Coronary artery (tissue), 2 donors: ENCODE measurements around the gene BRPF1.
A peak's percentile ranks its signal among the peaks of the same experiment; 100 is the strongest.

Experiments used
- DNase-seq: peaks from one replicate; pipeline ENCODE4 v3.0.0-alpha.2; 2017; ENCODE audit warnings: low spot score
- H3K27ac ChIP-seq, 2 donors: fragments of 200-600 bp; sonication (generic); one replicate each; pipeline ENCODE4 v1.5.1; 2016 to 2019
- H3K4me3 ChIP-seq: fragments of 200-600 bp; sonication (generic); 2 replicates; pipeline ENCODE4 v1.5.1; 2016; ENCODE audit warnings: mild to moderate bottlenecking, moderate library complexity
- TF ChIP-seq, protein P1 (sequence below): fragments of 200-600 bp; sonication (generic); IDR thresholded peaks from one replicate; pipeline ENCODE4 v1.5.1; 2019; ENCODE audit warnings: antibody characterized with exemption

Gene BRPF1

DNA sequence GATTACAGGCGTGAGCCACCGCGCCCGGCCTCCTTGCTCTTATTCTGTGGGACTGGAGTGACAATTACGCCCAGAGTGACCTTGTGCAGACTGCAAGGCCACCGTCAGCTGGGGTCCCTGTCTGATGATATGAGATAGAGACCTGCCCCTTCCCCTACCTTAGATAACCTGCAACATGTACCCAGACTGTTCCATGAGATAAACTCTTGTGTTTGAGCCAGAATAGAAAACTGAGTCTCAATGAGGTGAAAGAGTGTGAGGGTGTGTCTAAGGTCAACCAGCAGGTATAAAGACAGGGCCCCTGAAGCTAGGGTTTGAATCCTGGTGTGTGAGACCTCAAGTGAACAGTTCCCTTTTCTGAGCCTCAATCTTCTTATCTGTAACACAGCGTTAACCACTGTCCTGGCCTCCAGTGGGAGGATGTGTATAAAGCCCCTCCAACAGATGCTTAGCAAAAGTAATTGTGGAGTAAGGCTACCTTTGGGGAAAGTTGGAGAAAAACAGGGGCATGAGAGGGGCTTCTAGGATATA lies 54.7 kb downstream of the BRPF1 start:
- H3K27ac ChIP-seq, result no peak overlapping the region
- DNase-seq, result no peak
- no peak overlapping the region for H3K4me3 ChIP-seq
- TF ChIP-seq, protein P1, sequence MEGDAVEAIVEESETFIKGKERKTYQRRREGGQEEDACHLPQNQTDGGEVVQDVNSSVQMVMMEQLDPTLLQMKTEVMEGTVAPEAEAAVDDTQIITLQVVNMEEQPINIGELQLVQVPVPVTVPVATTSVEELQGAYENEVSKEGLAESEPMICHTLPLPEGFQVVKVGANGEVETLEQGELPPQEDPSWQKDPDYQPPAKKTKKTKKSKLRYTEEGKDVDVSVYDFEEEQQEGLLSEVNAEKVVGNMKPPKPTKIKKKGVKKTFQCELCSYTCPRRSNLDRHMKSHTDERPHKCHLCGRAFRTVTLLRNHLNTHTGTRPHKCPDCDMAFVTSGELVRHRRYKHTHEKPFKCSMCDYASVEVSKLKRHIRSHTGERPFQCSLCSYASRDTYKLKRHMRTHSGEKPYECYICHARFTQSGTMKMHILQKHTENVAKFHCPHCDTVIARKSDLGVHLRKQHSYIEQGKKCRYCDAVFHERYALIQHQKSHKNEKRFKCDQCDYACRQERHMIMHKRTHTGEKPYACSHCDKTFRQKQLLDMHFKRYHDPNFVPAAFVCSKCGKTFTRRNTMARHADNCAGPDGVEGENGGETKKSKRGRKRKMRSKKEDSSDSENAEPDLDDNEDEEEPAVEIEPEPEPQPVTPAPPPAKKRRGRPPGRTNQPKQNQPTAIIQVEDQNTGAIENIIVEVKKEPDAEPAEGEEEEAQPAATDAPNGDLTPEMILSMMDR, result no peak

DNA sequence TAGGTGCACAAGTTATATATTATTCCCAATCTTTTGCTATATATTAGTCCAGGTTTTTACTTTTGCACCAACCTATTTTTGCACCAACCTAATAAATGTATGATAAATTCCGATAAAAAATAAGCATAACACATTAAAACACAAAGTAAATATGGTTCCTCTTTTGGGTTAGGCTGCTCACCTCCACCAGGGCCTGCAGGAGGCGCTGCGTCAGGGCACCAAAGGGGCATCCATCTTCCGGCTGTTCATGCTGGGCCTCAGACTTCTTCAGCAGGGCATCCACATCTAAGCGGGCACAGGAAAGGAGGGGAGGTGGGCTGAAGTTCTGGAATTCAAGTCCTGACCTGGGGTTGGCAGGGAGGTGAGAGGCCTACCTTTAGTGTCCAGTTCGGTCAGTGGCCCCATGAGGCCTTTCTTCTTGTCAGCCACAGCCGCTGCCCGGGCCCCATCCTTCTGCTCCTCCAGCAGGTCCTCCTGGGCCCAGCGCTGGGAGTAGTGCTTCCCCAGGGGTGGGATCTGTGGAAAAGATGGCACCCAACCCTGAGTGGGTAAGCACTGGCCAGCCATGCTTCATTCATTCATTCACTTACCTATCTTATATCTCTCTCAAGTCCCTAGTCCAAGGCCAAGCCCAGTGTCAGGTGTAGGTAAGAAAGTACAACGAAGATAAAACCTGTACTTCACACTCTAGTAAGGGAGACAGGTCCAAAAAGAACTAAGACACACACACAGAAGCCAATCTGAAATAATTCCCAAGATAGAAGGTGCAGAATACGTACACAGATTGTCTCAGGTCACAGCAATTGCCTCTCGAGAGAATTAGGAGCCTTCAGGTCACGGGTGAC lies 55.5 kb downstream of the BRPF1 start:
- no peak overlapping the region for H3K27ac ChIP-seq
- DNase-seq, result no peak
- TF ChIP-seq, protein P1, result no peak
- no peak overlapping the region for H3K4me3 ChIP-seq

DNA sequence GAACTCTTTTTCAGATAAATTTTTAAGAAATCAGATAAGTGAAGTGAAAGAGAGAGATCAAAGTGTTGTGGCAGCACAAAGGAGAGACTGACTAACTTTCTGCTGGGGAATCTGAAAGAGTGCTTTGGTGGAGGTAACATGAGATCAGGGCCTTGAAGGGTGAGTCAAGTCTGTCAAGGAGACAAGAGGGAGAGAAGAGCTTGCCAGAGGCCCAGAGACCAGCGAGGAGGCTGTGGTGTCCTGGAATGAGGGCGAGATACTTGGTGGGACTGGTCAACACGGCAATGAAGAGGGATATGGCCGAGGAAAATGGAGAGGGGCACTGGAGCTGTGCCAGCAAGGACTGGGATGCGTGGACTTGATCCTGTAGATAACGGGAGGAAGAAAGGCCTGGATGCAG lies 56.2 kb downstream of the BRPF1 start:
- TF ChIP-seq, protein P1, result no peak
- no peak for DNase-seq
- Histone ChIP-seq H3K4me3 (no peak overlapping the region), H3K27ac (no peak overlapping the region)

DNA sequence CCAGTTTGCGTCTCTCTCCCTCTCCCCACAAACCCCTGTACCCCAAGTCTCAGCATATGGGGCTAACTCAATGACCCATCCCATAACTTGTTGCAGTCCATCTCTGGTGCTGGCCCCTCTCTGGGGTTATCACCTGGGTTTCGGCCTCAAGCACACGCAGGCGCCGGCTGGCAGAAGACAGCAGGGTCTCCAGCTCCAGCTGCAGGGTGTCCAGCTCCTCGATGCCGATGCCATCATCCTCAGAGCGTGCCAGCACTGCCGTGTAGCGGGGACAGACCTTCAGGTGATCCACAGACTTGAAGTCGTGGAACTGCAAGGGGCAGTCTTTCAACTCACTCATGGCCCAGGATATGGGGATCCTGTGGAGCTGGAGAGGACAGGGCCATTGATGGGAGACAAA lies 59.6 kb downstream of the BRPF1 start:
- Histone ChIP-seq H3K4me3 (peak overlapping the region; percentile 99), H3K27ac (peak overlapping the region; percentile 96 to 99)
- TF ChIP-seq, protein P1, result no peak
- no peak for DNase-seq

DNA sequence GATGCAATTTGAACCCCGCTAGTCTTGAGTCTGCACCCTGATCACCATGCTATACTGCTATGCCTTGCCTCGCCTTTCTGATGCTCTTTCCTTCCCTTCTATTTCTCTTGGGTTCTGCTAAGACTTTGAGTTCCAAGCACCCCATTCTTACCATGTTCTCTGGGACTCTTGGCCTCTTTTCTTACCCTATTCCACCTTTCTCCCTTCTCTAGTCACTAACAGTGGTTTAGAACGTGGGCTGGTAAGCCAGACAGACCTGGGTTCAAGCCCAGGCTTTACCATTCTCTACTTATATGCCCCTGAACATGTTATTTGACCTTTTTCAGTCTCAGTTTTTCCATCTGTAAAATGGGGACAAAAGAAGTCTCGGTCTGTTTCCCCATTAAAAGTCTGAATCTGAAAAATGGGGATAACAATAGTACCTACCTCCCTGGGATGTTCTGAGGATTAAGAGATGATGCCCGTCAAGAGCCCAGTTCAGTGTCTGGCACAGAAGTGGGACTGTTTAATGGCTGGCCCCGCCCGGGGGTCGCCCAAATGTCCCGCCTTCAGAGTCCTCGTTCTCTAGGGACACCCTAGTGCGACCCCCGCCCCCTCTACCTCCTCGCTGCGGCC lies 60.4 kb downstream of the BRPF1 start:
- DNase-seq, result no peak
- peak overlapping the region; percentile 96 to 99 for H3K27ac ChIP-seq
- peak overlapping the region; percentile 99 for H3K4me3 ChIP-seq
- TF ChIP-seq, protein P1, result no peak

DNA sequence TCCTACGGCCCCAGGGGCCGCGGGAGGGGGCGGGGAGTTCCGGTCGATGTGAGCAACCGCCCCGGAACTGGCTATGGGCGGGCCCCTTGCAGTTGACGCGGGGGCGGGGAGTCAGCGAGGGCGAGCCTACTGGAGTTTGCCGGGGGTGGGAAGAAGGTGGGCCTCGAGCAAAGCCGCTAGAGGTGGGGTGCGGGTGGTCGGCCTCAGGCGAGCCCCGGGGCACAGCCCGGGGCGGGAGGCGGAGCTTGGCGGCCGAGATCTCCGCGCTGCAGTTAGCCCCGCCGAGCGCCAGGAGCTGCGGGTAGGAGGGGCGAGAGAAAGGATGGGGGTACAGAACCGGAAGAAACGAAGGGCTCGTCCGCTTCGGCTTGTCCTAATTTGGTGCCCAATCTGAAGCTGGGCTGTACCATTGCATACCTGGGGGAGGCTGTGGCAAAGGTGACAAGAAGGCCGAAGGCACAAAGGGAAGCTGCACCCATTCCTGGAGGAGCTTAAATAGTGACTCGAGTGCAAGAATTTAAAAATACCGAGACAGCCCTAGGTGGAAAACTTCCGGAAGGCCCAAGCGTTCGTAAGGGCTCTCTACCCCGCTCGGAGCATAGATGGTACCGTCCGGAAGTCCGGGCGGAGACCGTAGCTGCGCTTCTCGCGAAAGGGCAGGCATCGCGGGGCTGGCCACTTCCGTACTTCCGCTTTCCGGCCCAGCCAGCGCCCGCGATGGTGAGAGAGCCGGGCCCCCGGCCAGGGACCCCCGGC lies 61.0 kb downstream of the BRPF1 start, which contains the start of the genes ARPC4 and TADA3:
ARPC4 (plus strand) TSS at position 678 of the 756 bp plus-strand sequence; CDS start at position 718, 40 bp downstream.
TADA3 (minus strand) TSS at position 69 of the 756 bp plus-strand sequence. CDS start 1,007 bp downstream, outside the sequence.
- H3K4me3 ChIP-seq, result peak within 1 kb of the TSS; percentile 99
- TF ChIP-seq, protein P1, result no peak
- peak; percentile 96 for DNase-seq
- H3K27ac ChIP-seq, result peak within 1 kb of the TSS; percentile 96 to 99
